ENCODE data around the gene SLC25A19.
"Not testable (repeated sequence)": the region's sequence is repeated elsewhere in the genome, so short reads cannot be mapped to it uniquely, and the experiment has no call there.

SLC25A19 gene

GRCh38 chr17:75289832-75290337 lies 652 bp upstream of the SLC25A19 start:
- Histone ChIP-seq H3K4me3 (ENCODE audit: severe bottlenecking) (peak overlapping the region; percentile 54), H3K4me1 (ENCODE audit: insufficient read depth, poor library complexity, severe bottlenecking) (no peaks in the 10 kb centered on the region), H3K27ac (ENCODE audit: poor library complexity, severe bottlenecking) (peak overlapping the region; percentile 78), H3K36me3 (ENCODE audit: low read depth) (0 out of 2 replicates have a peak, but pooled peaks cover 3% of the 10 kb centered on the region), H3K9me3 (ENCODE audit: severe bottlenecking) (no peaks in the 10 kb centered on the region), H3K27me3 (ENCODE audit: insufficient read depth, poor library complexity, severe bottlenecking) (no peaks in the 10 kb centered on the region)
- ATAC-seq (ENCODE audit: low read depth) (no peak), DNase-seq (ENCODE audit: low spot score) (no peak)
- TF ChIP-seq, protein P1, sequence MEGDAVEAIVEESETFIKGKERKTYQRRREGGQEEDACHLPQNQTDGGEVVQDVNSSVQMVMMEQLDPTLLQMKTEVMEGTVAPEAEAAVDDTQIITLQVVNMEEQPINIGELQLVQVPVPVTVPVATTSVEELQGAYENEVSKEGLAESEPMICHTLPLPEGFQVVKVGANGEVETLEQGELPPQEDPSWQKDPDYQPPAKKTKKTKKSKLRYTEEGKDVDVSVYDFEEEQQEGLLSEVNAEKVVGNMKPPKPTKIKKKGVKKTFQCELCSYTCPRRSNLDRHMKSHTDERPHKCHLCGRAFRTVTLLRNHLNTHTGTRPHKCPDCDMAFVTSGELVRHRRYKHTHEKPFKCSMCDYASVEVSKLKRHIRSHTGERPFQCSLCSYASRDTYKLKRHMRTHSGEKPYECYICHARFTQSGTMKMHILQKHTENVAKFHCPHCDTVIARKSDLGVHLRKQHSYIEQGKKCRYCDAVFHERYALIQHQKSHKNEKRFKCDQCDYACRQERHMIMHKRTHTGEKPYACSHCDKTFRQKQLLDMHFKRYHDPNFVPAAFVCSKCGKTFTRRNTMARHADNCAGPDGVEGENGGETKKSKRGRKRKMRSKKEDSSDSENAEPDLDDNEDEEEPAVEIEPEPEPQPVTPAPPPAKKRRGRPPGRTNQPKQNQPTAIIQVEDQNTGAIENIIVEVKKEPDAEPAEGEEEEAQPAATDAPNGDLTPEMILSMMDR (IDR thresholded peaks at IDR 0.05; ENCODE audit: poor library complexity, severe bottlenecking), result no peak

GRCh38 chr17:75288770-75289114 lies 491 bp downstream of the SLC25A19 start:
- peak overlapping the region; percentile 54 for H3K4me3 ChIP-seq (ENCODE audit: severe bottlenecking)
- H3K27me3 ChIP-seq (ENCODE audit: insufficient read depth, poor library complexity, severe bottlenecking), result no peaks in the 10 kb centered on the region
- peak; percentile 31 for ATAC-seq (ENCODE audit: low read depth)
- no peaks in the 10 kb centered on the region for H3K4me1 ChIP-seq (ENCODE audit: insufficient read depth, poor library complexity, severe bottlenecking)
- H3K9me3 ChIP-seq (ENCODE audit: severe bottlenecking), result no peaks in the 10 kb centered on the region
- H3K27ac ChIP-seq (ENCODE audit: poor library complexity, severe bottlenecking), result peak overlapping the region; percentile 78
- H3K36me3 ChIP-seq (ENCODE audit: low read depth), result 0 out of 2 replicates have a peak, but pooled peaks cover 3% of the 10 kb centered on the region
- no peak for DNase-seq (ENCODE audit: low spot score)
- TF ChIP-seq, protein P1 (IDR thresholded peaks at IDR 0.05; ENCODE audit: poor library complexity, severe bottlenecking), result no peak

- H3K4me3 ChIP-seq (ENCODE audit: severe bottlenecking), result peak overlapping the region; percentile 54
- peak overlapping the region; percentile 78 for H3K27ac ChIP-seq (ENCODE audit: poor library complexity, severe bottlenecking)
- no peak for ATAC-seq (ENCODE audit: low read depth)
- TF ChIP-seq, protein P1 (IDR thresholded peaks at IDR 0.05; ENCODE audit: poor library complexity, severe bottlenecking), result no peak
- H3K36me3 ChIP-seq (ENCODE audit: low read depth), result peaks cover 7% of the 10 kb centered on the region; the same call in 1 of the 2 replicates
- no peaks in the 10 kb centered on the region for H3K9me3 ChIP-seq (ENCODE audit: severe bottlenecking)
- no peaks in the 10 kb centered on the region for H3K4me1 ChIP-seq (ENCODE audit: insufficient read depth, poor library complexity, severe bottlenecking)
- H3K27me3 ChIP-seq (ENCODE audit: insufficient read depth, poor library complexity, severe bottlenecking), result no peaks in the 10 kb centered on the region
- DNase-seq (ENCODE audit: low spot score), result no peak
Observed at GRCh38 chr17:75288359-75288758, 874 bp downstream of the SLC25A19 start.

DNA sequence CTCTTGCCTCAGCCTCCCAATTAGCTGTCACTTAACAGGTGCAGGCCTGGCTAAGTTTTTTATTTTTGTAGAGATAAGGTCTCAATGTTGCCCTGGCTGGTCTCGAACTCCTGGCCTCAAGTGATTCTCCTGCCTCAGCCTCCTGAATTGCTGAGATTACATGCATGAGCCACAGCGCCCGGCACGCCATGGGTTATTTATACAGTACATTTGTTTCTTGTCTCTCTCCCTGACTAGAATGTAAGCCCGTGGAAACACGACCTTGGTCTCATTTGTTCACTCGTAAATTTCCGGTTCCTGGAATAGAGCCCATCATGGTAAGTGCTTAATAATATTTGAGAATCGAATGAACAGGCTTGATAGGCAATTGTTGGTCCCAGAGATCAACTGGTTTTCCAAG lies 2.0 kb downstream of the SLC25A19 start:
- Histone ChIP-seq H3K27ac (ENCODE audit: poor library complexity, severe bottlenecking) (no peak overlapping the region), H3K36me3 (ENCODE audit: low read depth) (peaks cover 19% of the 10 kb centered on the region), H3K27me3 (ENCODE audit: insufficient read depth, poor library complexity, severe bottlenecking) (no peaks in the 10 kb centered on the region), H3K4me1 (ENCODE audit: insufficient read depth, poor library complexity, severe bottlenecking) (no peaks in the 10 kb centered on the region), H3K4me3 (ENCODE audit: severe bottlenecking) (no peak overlapping the region), H3K9me3 (ENCODE audit: severe bottlenecking) (no peaks in the 10 kb centered on the region)
- no peak for DNase-seq (ENCODE audit: low spot score)
- ATAC-seq (ENCODE audit: low read depth), result no peak
- TF ChIP-seq, protein P1 (IDR thresholded peaks at IDR 0.05; ENCODE audit: poor library complexity, severe bottlenecking), result no peak

DNA sequence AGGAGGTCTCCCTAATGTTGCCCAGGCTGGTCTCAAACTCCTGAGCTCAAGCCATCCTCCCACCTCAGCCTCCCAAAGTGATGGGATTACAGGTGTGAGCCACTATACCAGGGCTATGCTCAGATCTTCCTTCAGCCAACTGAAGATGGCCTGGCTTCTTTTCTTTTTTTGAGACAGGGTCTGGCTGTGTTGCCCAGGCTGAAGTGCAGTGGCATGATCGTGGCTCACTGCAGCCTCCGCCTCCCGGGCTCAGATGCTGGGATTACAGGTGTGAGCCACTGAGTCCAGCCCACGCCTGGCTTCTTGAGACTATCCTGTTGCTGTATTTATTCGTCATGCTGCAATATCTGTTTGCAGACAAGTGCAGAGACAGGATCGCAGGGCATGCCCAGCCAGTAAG lies 4.1 kb downstream of the SLC25A19 start:
- no peak overlapping the region for H3K4me3 ChIP-seq (ENCODE audit: severe bottlenecking)
- no peak for DNase-seq (ENCODE audit: low spot score)
- H3K36me3 ChIP-seq (ENCODE audit: low read depth), result peaks cover 32% of the 10 kb centered on the region

DNA sequence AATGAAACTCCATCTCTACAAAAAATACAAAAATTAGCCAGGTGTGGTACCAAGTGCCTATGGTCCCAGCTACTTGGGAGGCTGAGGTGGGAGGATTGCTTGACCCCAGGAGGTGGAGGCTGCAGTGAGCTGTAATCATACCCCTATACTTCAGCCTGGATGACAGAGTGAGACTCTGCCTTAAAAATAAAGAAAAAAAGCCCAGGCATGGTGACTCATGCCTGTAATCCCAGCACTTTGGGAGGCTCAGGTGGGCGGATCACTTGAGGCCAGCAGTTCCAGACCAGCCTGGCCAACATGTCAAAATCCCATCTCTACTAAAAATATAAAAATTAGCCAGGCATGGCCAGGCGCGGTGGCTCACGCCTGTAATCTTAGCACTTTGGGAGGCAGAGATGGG lies 9.0 kb downstream of the SLC25A19 start:
- H3K36me3 ChIP-seq (ENCODE audit: low read depth), result peaks cover 41% of the 10 kb centered on the region
- not testable (repeated sequence) for H3K9me3 ChIP-seq (ENCODE audit: severe bottlenecking); H3K27me3 ChIP-seq (ENCODE audit: insufficient read depth, poor library complexity, severe bottlenecking); H3K4me3 ChIP-seq (ENCODE audit: severe bottlenecking); H3K4me1 ChIP-seq (ENCODE audit: insufficient read depth, poor library complexity, severe bottlenecking); ATAC-seq (ENCODE audit: low read depth); DNase-seq (ENCODE audit: low spot score); H3K27ac ChIP-seq (ENCODE audit: poor library complexity, severe bottlenecking)

More for the DNA sequence above, 4.1 kb downstream of the SLC25A19 start:
- no peak overlapping the region for H3K27ac ChIP-seq (ENCODE audit: poor library complexity, severe bottlenecking)
- H3K27me3 ChIP-seq (ENCODE audit: insufficient read depth, poor library complexity, severe bottlenecking), result no peaks in the 10 kb centered on the region
- no peak for ATAC-seq (ENCODE audit: low read depth)
- TF ChIP-seq, protein P1 (IDR thresholded peaks at IDR 0.05; ENCODE audit: poor library complexity, severe bottlenecking), result no peak
- no peaks in the 10 kb centered on the region for H3K4me1 ChIP-seq (ENCODE audit: insufficient read depth, poor library complexity, severe bottlenecking)
- no peaks in the 10 kb centered on the region for H3K9me3 ChIP-seq (ENCODE audit: severe bottlenecking)
